ENCODE measurements around the gene STKLD1. TPM values are rescaled to one million over a fixed set of nuclear protein-coding genes. Genes with fewer than 3 reads are reported as not detected.

STKLD1 gene
- total RNA-seq (2022; extraction: Qiagen RNA extraction): 0.44 to 1.2 TPM (median 0.73 TPM) in 5 replicates

GRCh38 chr9:133375724-133376654 lies at the start of gene STKLD1, which contains the start of gene SURF4:
Gene STKLD1, plus strand, starts transcription at chr9:133376366. Its CDS starts 108 bp downstream, at chr9:133376474.
Gene SURF4, minus strand, starts transcription at chr9:133376060. Its CDS starts 91 bp downstream, at chr9:133375969.

GRCh38 chr9:133335924-133336811 lies 40.0 kb upstream of the STKLD1 start, which contains the start of gene SURF6:
Gene SURF6, minus strand, starts transcription at chr9:133336188. Its CDS starts 56 bp downstream, at chr9:133336132.

GRCh38 chr9:133347985-133348717 lies 28.0 kb upstream of the STKLD1 start, which contains the start of the genes MED22 and RPL7A:
Gene MED22, minus strand, starts transcription at chr9:133348131. Its CDS starts 1,469 bp downstream, at chr9:133346662.
Gene RPL7A, plus strand, starts transcription at chr9:133348218. Its CDS starts 26 bp downstream, at chr9:133348244.

GRCh38 chr9:133356391-133357091 lies 19.6 kb upstream of the STKLD1 start, which contains the start of the genes SURF1 and SURF2:
Gene SURF1, minus strand, starts transcription at chr9:133356487. Its CDS starts 34 bp downstream, at chr9:133356453.
Gene SURF2, plus strand, starts transcription at chr9:133356550. Its CDS starts 43 bp downstream, at chr9:133356593.

GRCh38 chr9:133417541-133418461 lies 41.6 kb downstream of the STKLD1 start, which contains the start of gene REXO4:
Gene REXO4, minus strand, starts transcription at chr9:133418010. Its CDS starts 166 bp downstream, at chr9:133417844.

GRCh38 chr9:133421615-133422542 lies 45.7 kb downstream of the STKLD1 start, which contains the start of gene ADAMTS13:
Gene ADAMTS13, plus strand, starts transcription at chr9:133422367. Its CDS starts 77 bp downstream, at chr9:133422444.

Other genes with a start within 250 kb of the STKLD1 start
- gene GBGT1, start 212.5 kb upstream of the STKLD1 start, total RNA-seq (2022; extraction: Qiagen RNA extraction): 0.95 to 2.4 TPM (median 2.1 TPM) in 5 replicates
- gene OBP2B, start 167.1 kb upstream of the STKLD1 start, total RNA-seq (2022; extraction: Qiagen RNA extraction): not detected in 5 replicates
- not detected in 5 replicates for gene ABO, start 101.2 kb upstream of the STKLD1 start, total RNA-seq (2022; extraction: Qiagen RNA extraction)
- 19.8 to 27.8 TPM (median 23.8 TPM) in 5 replicates for gene SURF6, start 40.2 kb upstream of the STKLD1 start, total RNA-seq (2022; extraction: Qiagen RNA extraction)
- gene MED22, start 28.2 kb upstream of the STKLD1 start, total RNA-seq (2022; extraction: Qiagen RNA extraction): 19.2 to 29.6 TPM (median 29.4 TPM) in 5 replicates
- 3,041 to 3,423 TPM (median 3,202 TPM) in 5 replicates for gene RPL7A, start 28.1 kb upstream of the STKLD1 start, total RNA-seq (2022; extraction: Qiagen RNA extraction)
- 36.0 to 40.4 TPM (median 37.1 TPM) in 5 replicates for gene SURF1, start 19.9 kb upstream of the STKLD1 start, total RNA-seq (2022; extraction: Qiagen RNA extraction)
- 40.8 to 52.9 TPM (median 47.3 TPM) in 5 replicates for gene SURF2, start 19.8 kb upstream of the STKLD1 start, total RNA-seq (2022; extraction: Qiagen RNA extraction)
- gene SURF4, start 306 bp upstream of the STKLD1 start, total RNA-seq (2022; extraction: Qiagen RNA extraction): 168 to 224 TPM (median 215 TPM) in 5 replicates
- 27.2 to 37.6 TPM (median 33.8 TPM) in 5 replicates for gene REXO4, start 41.6 kb downstream of the STKLD1 start, total RNA-seq (2022; extraction: Qiagen RNA extraction)
- 0.30 to 0.49 TPM (median 0.40 TPM) in 5 replicates for gene ADAMTS13, start 46.0 kb downstream of the STKLD1 start, total RNA-seq (2022; extraction: Qiagen RNA extraction)
- 2.5 to 5.0 TPM (median 4.2 TPM) in 5 replicates for gene CACFD1, start 83.6 kb downstream of the STKLD1 start, total RNA-seq (2022; extraction: Qiagen RNA extraction)
- gene SLC2A6, start 102.7 kb downstream of the STKLD1 start, total RNA-seq (2022; extraction: Qiagen RNA extraction): 12.7 to 20.1 TPM (median 17.2 TPM) in 5 replicates
- not detected in 5 replicates for gene MYMK, start 148.6 kb downstream of the STKLD1 start, total RNA-seq (2022; extraction: Qiagen RNA extraction)
- gene ADAMTSL2, start 158.3 kb downstream of the STKLD1 start, total RNA-seq (2022; extraction: Qiagen RNA extraction): not detected in 5 replicates
- gene FAM163B, start 233.0 kb downstream of the STKLD1 start, total RNA-seq (2022; extraction: Qiagen RNA extraction): not detected in 5 replicates